Breast epithelium (tissue), 4 donors: ENCODE data around the gene TEX264. TPM values are rescaled to one million over a fixed set of nuclear protein-coding genes. Genes with fewer than 3 reads are reported as not detected.

ENCODE experiments used
- DNase-seq, 2 donors: peaks; one replicate each; pipeline ENCODE4 v3.0.0-alpha.2; 2019; ENCODE audit warnings: low spot score in 2 of 2
- H3K27ac ChIP-seq, 2 donors: fragments of 200-600 bp; sonication (generic) in 1 of 2; one replicate each; pipeline ENCODE4 v1.5.1; 2016 to 2019; ENCODE audit warnings: mild to moderate bottlenecking in 1 of 2
- H3K27me3 ChIP-seq, 2 donors: fragments of 200-600 bp; sonication (generic) in 1 of 2; one replicate each; pipeline versions ENCODE4 v1.5.1 to v1.6.0; 2017 to 2019; ENCODE audit warnings: control low read depth in 1 of 2, mild to moderate bottlenecking in 1 of 2
- H3K36me3 ChIP-seq: fragments of 200-600 bp; one replicate; pipeline ENCODE4 v1.5.1; 2019
- H3K4me1 ChIP-seq, 2 donors: fragments of 200-600 bp; sonication (generic); one replicate each; pipeline ENCODE4 v1.5.1; 2016 to 2019; ENCODE audit warnings: control low read depth in 1 of 2
- H3K4me3 ChIP-seq, 3 donors: fragments of 200-600 bp; sonication (generic); 1 replicate in 2 of 3; 2 replicates in 1 of 3; pipeline ENCODE4 v1.5.1; 2016 to 2019; ENCODE audit warnings: mild to moderate bottlenecking in 3 of 3, moderate library complexity in 2 of 3
- H3K9me3 ChIP-seq, 2 donors: fragments of 200-600 bp; sonication (generic) in 1 of 2; one replicate each; pipeline ENCODE4 v1.5.1; 2016 to 2019; ENCODE audit warnings: control low read depth in 1 of 2
- CTCF ChIP-seq, 3 donors: fragments of 450-650 bp; IDR thresholded peaks; one replicate each; pipeline ENCODE4 v1.5.1; 2016 to 2017; ENCODE audit warnings: antibody characterized with exemption in 3 of 3, mild to moderate bottlenecking in 3 of 3, moderate library complexity in 3 of 3
- POLR2A ChIP-seq: fragments of 450-650 bp; IDR thresholded peaks from one replicate; pipeline ENCODE4 v1.6.1; 2016; ENCODE audit warnings: antibody characterized with exemption, mild to moderate bottlenecking, moderate library complexity
- POLR2AphosphoS5 ChIP-seq, 3 donors: sonication (generic); formaldehyde crosslinking; IDR thresholded peaks; one replicate each; pipeline ENCODE4 v1.6.1; 2017; ENCODE audit warnings: antibody characterized with exemption in 3 of 3
- intact Hi-C: fragments of 100-400 bp; cut with DNase I; formaldehyde crosslinking; loops from one replicate; pipeline ENCODE4 v1.15.1; 2023; ENCODE audit warnings: low total_unique reads
- total RNA-seq, 3 donors: library from RNA; depleted of rRNA; stranded (reverse); fragments of >200 nt; gene quantifications; one replicate each; pipeline ENCODE4 v1.1.0, GENCODE V29; 2016

TEX264 gene
- total RNA-seq, 3 donors from 2014 or later, result 55.7 to 94.3 (median 80.5) TPM

- H3K27me3 ChIP-seq, result no peaks in the 10 kb centered on the region
- H3K4me3 ChIP-seq, result no peak overlapping the region
- H3K27ac ChIP-seq, result peak overlapping the region in 1 of 2 donors; percentile 43
- no peaks in the 10 kb centered on the region for H3K9me3 ChIP-seq
- intact Hi-C loops, result loop anchor here (2.0 kb wide), 1 partner anchor 290 kb away; no protein-coding TSS in a partner anchor
- DNase-seq, result no peak
- no peak for TF ChIP-seq POLR2AphosphoS5 (IDR thresholded peaks at IDR 0.05)
- TF ChIP-seq POLR2A, result no peak
- TF ChIP-seq CTCF (IDR thresholded peaks at IDR 0.05), result no peak
- H3K4me1 ChIP-seq, result no peaks in the 10 kb centered on the region
- no peaks in the 10 kb centered on the region for H3K36me3 ChIP-seq
These were observed 11.5 kb downstream of the TEX264 start for GRCh38 chr3:51682526-51682925.

GRCh38 chr3:51683566-51683965 is 12.5 kb downstream of the TEX264 start:
- H3K36me3 ChIP-seq, result no peaks in the 10 kb centered on the region
- no peaks in the 10 kb centered on the region for H3K4me1 ChIP-seq
- TF ChIP-seq POLR2A (no peak), CTCF (IDR thresholded peaks at IDR 0.05) (no peak), POLR2AphosphoS5 (IDR thresholded peaks at IDR 0.05) (no peak)
- H3K4me3 ChIP-seq, result no peak overlapping the region
- peak overlapping the region; percentile 50 to 85 for H3K27ac ChIP-seq
- no peaks in the 10 kb centered on the region for H3K27me3 ChIP-seq
- no peaks in the 10 kb centered on the region for H3K9me3 ChIP-seq
- DNase-seq, result no peak
- intact Hi-C loops, result loop anchor here (2.0 kb wide), 1 partner anchor 291 kb away; no protein-coding TSS in a partner anchor

- Histone ChIP-seq H3K4me1 (no peaks in the 10 kb centered on the region), H3K27me3 (no peaks in the 10 kb centered on the region), H3K9me3 (no peaks in the 10 kb centered on the region), H3K27ac (peak overlapping the region; percentile 50 to 85), H3K36me3 (no peaks in the 10 kb centered on the region), H3K4me3 (no peak overlapping the region)
- TF ChIP-seq CTCF (IDR thresholded peaks at IDR 0.05) (peak in 1 of 3 donors; percentile 19), POLR2AphosphoS5 (IDR thresholded peaks at IDR 0.05) (no peak)
- no peak for DNase-seq
- intact Hi-C loops, result no loop called here
These were observed 14.1 kb downstream of the TEX264 start for GRCh38 chr3:51684971-51685751.

GRCh38 chr3:51686056-51686455 is 15.0 kb downstream of the TEX264 start:
- intact Hi-C loops, result no loop called here
- H3K27me3 ChIP-seq, result no peaks in the 10 kb centered on the region
- H3K27ac ChIP-seq, result peak overlapping the region; percentile 50 to 85
- TF ChIP-seq POLR2AphosphoS5 (IDR thresholded peaks at IDR 0.05) (no peak), CTCF (IDR thresholded peaks at IDR 0.05) (no peak), POLR2A (no peak)
- H3K4me1 ChIP-seq, result peaks cover 0 to 2% of the 10 kb centered on the region in 2 donors
- no peaks in the 10 kb centered on the region for H3K9me3 ChIP-seq
- no peak overlapping the region for H3K4me3 ChIP-seq
- DNase-seq, result no peak
- H3K36me3 ChIP-seq, result no peaks in the 10 kb centered on the region

GRCh38 chr3:51686512-51687215 is 15.6 kb downstream of the TEX264 start:
- no peaks in the 10 kb centered on the region for H3K36me3 ChIP-seq
- DNase-seq, result no peak
- H3K9me3 ChIP-seq, result no peaks in the 10 kb centered on the region
- peaks cover 0 to 7% of the 10 kb centered on the region in 2 donors for H3K4me1 ChIP-seq
- intact Hi-C loops, result no loop called here
- TF ChIP-seq POLR2AphosphoS5 (IDR thresholded peaks at IDR 0.05) (peak in 1 of 3 donors; percentile 9), POLR2A (no peak)
- H3K4me3 ChIP-seq, result no peak overlapping the region
- peak overlapping the region; percentile 50 to 85 for H3K27ac ChIP-seq
- H3K27me3 ChIP-seq, result no peaks in the 10 kb centered on the region
